ENCODE results near the gene AKIRIN2.

- TF ChIP-seq FOS (IDR thresholded peaks at IDR 0.05; ENCODE audit: borderline replicate concordance, insufficient read depth, low read length) (no peak), POLR2AphosphoS5 (IDR thresholded peaks at IDR 0.05; ENCODE audit: insufficient read depth, low read depth, low read length) (no peak), JUN (IDR thresholded peaks at IDR 0.05; ENCODE audit: borderline replicate concordance, insufficient read depth, insufficient read length, low read depth) (no peak), POLR2A (IDR thresholded peaks at IDR 0.05; ENCODE audit: low read depth, low read length) (no peak)
- TF ChIP-seq, protein P1, sequence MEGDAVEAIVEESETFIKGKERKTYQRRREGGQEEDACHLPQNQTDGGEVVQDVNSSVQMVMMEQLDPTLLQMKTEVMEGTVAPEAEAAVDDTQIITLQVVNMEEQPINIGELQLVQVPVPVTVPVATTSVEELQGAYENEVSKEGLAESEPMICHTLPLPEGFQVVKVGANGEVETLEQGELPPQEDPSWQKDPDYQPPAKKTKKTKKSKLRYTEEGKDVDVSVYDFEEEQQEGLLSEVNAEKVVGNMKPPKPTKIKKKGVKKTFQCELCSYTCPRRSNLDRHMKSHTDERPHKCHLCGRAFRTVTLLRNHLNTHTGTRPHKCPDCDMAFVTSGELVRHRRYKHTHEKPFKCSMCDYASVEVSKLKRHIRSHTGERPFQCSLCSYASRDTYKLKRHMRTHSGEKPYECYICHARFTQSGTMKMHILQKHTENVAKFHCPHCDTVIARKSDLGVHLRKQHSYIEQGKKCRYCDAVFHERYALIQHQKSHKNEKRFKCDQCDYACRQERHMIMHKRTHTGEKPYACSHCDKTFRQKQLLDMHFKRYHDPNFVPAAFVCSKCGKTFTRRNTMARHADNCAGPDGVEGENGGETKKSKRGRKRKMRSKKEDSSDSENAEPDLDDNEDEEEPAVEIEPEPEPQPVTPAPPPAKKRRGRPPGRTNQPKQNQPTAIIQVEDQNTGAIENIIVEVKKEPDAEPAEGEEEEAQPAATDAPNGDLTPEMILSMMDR (IDR thresholded peaks at IDR 0.05; ENCODE audit: extremely low read depth in 1 of 2, insufficient read depth in 1 of 2, low read depth in 1 of 2, low read length in 2 of 2), result no peak
These were observed 45.2 kb downstream of the AKIRIN2 start for GRCh38 chr6:87656857-87657256.

Data from endothelial cell of umbilical vein (primary cell).